ENCODE measurements around the gene ZDHHC13.

DNA sequence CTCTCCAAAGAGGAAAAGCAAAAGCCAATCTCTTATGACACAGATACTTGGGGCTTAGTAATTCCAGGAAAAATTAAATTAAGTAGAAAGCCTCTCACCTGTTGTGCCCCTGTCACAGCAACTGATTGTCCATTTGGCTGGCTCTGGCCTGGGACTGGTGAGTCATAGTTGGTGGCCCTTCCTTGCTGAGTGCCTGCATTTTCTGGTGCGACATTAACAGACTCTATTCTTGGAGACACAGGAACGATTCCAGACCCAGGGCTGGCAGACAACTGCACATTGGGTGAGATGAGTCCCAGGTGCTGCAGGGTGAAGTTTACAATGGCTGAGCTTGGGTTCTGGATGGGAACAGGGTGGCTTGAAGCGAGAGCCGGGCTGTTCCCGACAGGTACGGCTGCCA, 108.2 kb downstream of the ZDHHC13 start:
- TF ChIP-seq, protein P1, sequence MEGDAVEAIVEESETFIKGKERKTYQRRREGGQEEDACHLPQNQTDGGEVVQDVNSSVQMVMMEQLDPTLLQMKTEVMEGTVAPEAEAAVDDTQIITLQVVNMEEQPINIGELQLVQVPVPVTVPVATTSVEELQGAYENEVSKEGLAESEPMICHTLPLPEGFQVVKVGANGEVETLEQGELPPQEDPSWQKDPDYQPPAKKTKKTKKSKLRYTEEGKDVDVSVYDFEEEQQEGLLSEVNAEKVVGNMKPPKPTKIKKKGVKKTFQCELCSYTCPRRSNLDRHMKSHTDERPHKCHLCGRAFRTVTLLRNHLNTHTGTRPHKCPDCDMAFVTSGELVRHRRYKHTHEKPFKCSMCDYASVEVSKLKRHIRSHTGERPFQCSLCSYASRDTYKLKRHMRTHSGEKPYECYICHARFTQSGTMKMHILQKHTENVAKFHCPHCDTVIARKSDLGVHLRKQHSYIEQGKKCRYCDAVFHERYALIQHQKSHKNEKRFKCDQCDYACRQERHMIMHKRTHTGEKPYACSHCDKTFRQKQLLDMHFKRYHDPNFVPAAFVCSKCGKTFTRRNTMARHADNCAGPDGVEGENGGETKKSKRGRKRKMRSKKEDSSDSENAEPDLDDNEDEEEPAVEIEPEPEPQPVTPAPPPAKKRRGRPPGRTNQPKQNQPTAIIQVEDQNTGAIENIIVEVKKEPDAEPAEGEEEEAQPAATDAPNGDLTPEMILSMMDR (IDR thresholded peaks at IDR 0.05; ENCODE audit: low read length), result no peak
- no peak for TF ChIP-seq EZH2 (IDR thresholded peaks at IDR 0.05; ENCODE audit: borderline replicate concordance, low read length)

All from OCI-LY1 (cell line).